NCI-H524 treated with DMSO at 0.1 percent for 48 hours (cell line): ENCODE measurements around the gene OR5B21.

Source experiments
- DNase-seq: peaks from one replicate; lab custom pipeline; 2025; lab: John Stamatoyannopoulos, UW

OR5B21 gene

DNA sequence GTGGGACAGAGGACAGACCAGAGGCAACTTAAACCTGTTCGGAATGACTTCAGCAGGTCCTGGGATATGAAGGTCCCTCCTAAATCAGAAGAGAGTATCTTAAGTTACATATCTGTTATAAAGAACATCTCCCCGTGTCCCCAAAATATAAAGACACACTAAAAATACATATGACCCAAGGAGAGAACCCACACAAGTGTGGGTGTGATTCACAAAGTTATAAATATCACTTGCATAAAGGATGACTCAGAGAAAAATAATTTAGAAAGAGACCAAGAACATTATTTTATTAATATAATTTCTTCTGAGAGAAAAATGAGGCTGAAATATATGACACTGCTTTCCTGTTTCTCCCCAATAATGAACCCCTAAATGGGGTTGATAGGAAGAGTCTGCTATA, 14.2 kb downstream of the OR5B21 start:
- no peak for DNase-seq

DNA sequence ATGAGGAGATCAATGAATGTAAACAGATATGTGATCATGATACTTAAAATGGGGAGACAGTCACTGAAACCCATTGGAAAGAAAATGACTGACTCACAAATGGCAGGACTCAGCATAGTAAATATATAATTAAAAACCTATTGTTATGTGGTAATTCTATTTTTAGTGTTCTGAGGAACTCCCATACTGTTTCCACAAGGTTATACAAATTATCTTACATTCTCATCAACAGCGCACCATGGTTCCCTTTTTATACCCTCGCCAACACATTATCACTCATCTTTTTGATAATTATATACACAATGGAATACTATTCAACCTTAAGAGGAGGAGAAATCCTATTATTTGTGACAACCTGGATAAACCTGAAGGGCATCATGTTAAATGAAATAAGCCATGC, 17.1 kb downstream of the OR5B21 start:
- DNase-seq, result no peak

DNA sequence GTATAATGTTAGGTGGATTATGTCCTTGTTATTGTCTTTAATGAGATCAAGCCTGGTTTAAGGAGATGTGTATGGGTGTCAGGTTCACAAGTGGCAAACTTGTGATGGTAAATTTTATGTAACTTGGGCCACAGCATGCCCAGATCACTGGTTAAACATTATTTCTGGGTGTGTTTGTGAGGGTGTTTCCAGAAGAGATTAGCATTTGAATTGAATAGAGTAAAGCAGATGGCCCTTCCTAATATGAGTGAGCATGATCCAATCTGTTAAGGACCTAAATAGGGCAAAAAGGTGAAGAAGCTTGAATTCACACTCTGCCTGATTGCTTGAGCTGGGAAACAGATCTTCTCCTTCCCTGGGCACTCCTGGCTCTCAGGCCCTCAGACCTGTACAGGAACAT, 20.7 kb downstream of the OR5B21 start:
- peak; percentile 0 for DNase-seq

DNA sequence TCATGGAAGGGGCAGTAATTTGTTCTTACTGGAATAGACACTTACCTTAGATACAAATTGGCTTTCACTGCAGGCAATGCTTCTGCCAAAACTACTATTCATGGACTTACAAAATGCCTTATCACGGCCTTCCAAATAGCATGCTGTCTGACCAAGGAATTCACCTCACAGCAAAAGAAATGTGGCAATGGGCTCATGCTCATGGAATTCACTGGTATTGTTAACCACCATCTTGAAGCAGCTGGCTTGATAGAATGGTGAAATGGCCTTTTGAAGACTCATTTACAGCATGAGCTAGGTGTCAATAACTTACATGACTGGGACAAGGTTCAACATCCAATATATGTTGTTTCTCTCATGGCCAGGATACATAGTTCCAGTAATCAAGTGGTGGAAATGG, 21.9 kb downstream of the OR5B21 start:
- DNase-seq, result no peak

DNA sequence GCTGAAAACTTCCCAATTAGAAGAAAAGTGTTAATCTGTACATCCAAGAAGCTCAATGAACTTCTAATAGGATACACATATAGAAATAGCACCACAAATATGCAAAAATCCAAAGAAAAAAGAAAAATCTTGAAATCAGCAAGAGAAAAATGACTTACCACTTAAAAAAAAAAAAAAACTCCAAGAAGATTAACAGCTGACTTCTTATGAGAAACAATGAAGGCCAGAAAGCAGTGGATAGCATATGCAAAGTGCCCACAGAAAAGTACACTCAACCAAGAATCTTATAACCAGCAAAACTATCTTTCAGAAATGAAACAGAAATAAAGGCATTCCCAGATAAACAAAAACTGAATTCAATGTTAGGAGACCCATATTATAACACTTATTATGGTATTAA, 36.0 kb downstream of the OR5B21 start:
- no peak for DNase-seq

DNA sequence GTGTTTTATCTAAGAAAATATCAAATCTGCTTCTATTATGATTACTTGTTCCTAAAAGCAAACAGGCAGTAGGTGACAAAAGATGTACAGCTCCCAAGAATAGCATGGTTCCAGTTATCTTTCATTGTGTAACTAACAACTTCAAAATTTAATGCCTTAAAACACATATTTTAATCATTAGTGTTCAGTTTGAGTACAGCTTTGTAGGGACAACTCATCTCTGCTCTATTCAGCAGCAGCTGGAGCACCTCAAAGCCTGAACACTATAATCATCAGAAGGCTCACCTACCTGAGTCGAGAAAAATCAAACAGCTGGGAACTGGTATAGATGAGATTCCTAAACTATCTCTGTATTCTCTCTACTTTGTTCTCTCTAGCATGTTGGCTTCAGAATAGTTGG, 41.6 kb downstream of the OR5B21 start:
- no peak for DNase-seq

DNA sequence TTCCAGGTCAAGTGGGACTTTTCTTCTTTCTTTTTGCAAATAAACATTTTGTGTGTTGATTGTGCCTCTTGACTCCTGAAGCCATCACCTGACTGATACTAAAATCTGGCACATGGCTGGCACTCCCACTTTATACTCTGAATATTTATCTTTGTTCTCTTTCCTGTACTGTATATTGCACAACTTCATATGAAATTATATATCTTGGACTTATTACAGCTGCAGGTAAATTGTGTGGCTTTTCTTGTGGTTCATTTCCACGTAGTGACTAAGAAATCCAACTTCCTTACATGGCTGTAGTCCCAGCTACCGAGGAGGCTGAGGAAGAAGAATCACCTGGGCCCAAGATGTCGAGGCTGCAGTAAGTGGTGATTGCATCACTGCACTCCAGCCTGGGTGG, 42.2 kb downstream of the OR5B21 start:
- no peak for DNase-seq
